ENCODE measurements around the gene NUDT5. TPM values are rescaled to one million over a fixed set of nuclear protein-coding genes. Genes with fewer than 3 reads are reported as not detected.

The NUDT5 gene
- total and polyA plus RNA-seq, 2 of the 13 experiments (the other 11 are each of a cell fraction or from before 2014, with no cell fraction given), result 79.6 to 134 TPM

GRCh38 chr10:12205082-12205481, 9.4 kb upstream of the NUDT5 start (continued):
- no peak for TF ChIP-seq HOXA5 (CRISPR knock-in tag; IDR thresholded peaks at IDR 0.05)
- no peak for TF ChIP-seq ZFP1 (CRISPR knock-in tag; IDR thresholded peaks at IDR 0.05)

DNA sequence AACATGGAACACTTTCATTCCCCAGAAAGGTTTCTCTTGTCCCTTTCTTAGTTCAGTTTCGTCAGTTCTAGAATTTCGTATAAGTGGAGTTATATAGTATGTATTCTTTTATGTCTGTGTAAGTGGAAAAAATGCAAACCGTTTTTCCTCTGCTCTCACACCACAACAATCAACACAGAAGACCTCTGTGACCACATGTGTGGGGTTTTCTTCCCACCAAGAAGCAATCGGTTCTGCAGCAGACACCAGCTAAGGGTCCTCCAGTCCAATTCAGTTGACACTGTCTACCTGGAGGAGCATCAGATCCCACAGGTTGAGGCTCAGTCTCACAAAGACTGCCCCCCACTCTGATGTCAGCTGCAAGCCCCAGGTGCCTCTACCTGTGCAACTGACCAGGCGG, 6.5 kb upstream of the NUDT5 start:
- peaks cover 9% of the 10 kb centered on the region for H3K4me1 ChIP-seq (ENCODE audit: insufficient read depth, low read length)
- no peak overlapping the region for H3K4me3 ChIP-seq (replicated peaks in 1 of 3; ENCODE audit: insufficient read depth in 1 of 3, low read depth in 2 of 3, low read length in 3 of 3)
- peaks cover 6% of the 10 kb centered on the region; the same call in 1 of the 2 replicates for H4K20me1 ChIP-seq (ENCODE audit: insufficient read depth, low read length)
- H3K9ac ChIP-seq (ENCODE audit: insufficient read depth, low read depth, low read length), result no peak overlapping the region
- H3K4me2 ChIP-seq (ENCODE audit: low read depth, low read length), result no peak overlapping the region
- CTCF ChIA-PET (ENCODE audit: low intra/inter-chr PET ratio, low total read pairs), result no interaction called here
- 96% methylated on average over 4 of the region's 5 CpGs for WGBS (ENCODE audit: low lambda C conversion rate)
- ATAC-seq (no peak), FAIRE-seq (no peak), DNase-seq (ENCODE audit: low spot score) (no peak)
- in situ Hi-C loops (cut with HindIII; ENCODE audit: extremely low pct_ligation_motif_present, low pct_unique_long_range_greater_than_20kb), result no loop called here
- H3K79me2 ChIP-seq (ENCODE audit: insufficient read depth, low read length), result peaks cover 49% of the 10 kb centered on the region
- POLR2A ChIA-PET, result no interaction called here
- TF ChIP-seq TAF15 (IDR thresholded peaks at IDR 0.05; ENCODE audit: low read depth, low read length, poor library complexity, severe bottlenecking) (no peak), ZNF350 (CRISPR knock-in tag; IDR thresholded peaks at IDR 0.05; ENCODE audit: borderline replicate concordance, low read depth) (no peak), FUBP1 (CRISPR knock-in tag; IDR thresholded peaks at IDR 0.05; ENCODE audit: borderline replicate concordance) (no peak), MLLT10 (CRISPR knock-in tag; IDR thresholded peaks at IDR 0.05) (no peak), FOXA1 (IDR thresholded peaks at IDR 0.05) (no peak), FOXA1 (CRISPR knock-in tag; IDR thresholded peaks at IDR 0.05) (no peak), NFE2 (CRISPR knock-in tag; IDR thresholded peaks at IDR 0.05) (no peak), MIER3 (CRISPR knock-in tag; IDR thresholded peaks at IDR 0.05; ENCODE audit: borderline replicate concordance) (no peak), TCF12 (IDR thresholded peaks at IDR 0.05) (no peak), TCF12 (CRISPR knock-in tag; IDR thresholded peaks at IDR 0.05) (no peak), PAWR (CRISPR knock-in tag; IDR thresholded peaks at IDR 0.05; ENCODE audit: borderline replicate concordance) (no peak)
- TF ChIP-seq, protein P1, sequence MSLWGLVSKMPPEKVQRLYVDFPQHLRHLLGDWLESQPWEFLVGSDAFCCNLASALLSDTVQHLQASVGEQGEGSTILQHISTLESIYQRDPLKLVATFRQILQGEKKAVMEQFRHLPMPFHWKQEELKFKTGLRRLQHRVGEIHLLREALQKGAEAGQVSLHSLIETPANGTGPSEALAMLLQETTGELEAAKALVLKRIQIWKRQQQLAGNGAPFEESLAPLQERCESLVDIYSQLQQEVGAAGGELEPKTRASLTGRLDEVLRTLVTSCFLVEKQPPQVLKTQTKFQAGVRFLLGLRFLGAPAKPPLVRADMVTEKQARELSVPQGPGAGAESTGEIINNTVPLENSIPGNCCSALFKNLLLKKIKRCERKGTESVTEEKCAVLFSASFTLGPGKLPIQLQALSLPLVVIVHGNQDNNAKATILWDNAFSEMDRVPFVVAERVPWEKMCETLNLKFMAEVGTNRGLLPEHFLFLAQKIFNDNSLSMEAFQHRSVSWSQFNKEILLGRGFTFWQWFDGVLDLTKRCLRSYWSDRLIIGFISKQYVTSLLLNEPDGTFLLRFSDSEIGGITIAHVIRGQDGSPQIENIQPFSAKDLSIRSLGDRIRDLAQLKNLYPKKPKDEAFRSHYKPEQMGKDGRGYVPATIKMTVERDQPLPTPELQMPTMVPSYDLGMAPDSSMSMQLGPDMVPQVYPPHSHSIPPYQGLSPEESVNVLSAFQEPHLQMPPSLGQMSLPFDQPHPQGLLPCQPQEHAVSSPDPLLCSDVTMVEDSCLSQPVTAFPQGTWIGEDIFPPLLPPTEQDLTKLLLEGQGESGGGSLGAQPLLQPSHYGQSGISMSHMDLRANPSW (CRISPR knock-in tag; IDR thresholded peaks at IDR 0.05; ENCODE audit: borderline replicate concordance), result no peak
- TF ChIP-seq, protein P2, sequence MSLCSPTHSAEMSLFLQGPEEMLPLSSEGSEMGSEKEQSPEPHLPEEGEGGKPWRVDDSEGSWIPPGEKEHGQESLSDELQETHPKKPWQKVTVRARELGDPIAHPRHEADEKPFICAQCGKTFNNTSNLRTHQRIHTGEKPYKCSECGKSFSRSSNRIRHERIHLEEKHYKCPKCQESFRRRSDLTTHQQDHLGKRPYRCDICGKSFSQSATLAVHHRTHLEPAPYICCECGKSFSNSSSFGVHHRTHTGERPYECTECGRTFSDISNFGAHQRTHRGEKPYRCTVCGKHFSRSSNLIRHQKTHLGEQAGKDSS (CRISPR knock-in tag; IDR thresholded peaks at IDR 0.05; ENCODE audit: borderline replicate concordance, low read depth), result no peak
- no peak overlapping the region for H3K27ac ChIP-seq (ENCODE audit: extremely low read length, insufficient read depth, low read length)
- H3K9me3 ChIP-seq (ENCODE audit: low read length), result no peaks in the 10 kb centered on the region
- no peaks in the 10 kb centered on the region for H3K27me3 ChIP-seq (ENCODE audit: control insufficient read depth in 1 of 2, insufficient read depth in 2 of 2, low read length in 2 of 2)
- H2AFZ ChIP-seq (ENCODE audit: low read length), result no peak overlapping the region
- peaks cover 16 to 61% of the 10 kb centered on the region in 2 experiments for H3K36me3 ChIP-seq (replicated peaks in 1 of 2; ENCODE audit: control insufficient read depth in 1 of 2, insufficient read depth in 2 of 2, low read length in 2 of 2)
- no TSS peak for BruUV-seq (replicated peaks)
- intact Hi-C loops (cut with micrococcal nuclease; ENCODE audit: unreplicated experiment), result no loop called here

All from HepG2 (cell line).